ENCODE data around the gene DPM1. TPM values are rescaled to one million over a fixed set of nuclear protein-coding genes. Genes with fewer than 3 reads are reported as not detected.

Gene DPM1
- polyA plus RNA-seq, 1 donor = 53.0 TPM

GRCh38 chr20:50885781-50886180 lies 72.6 kb downstream of the DPM1 start:
- no CpG with 5 or more reads among the region's 5 CpGs for WGBS (ENCODE audit: insufficient coverage, low lambda C conversion rate)
- Histone ChIP-seq H3K9me3 (ENCODE audit: control insufficient read depth, low read depth, low read length) (no peaks in the 10 kb centered on the region), H3K4me3 (ENCODE audit: low read length) (no peak overlapping the region), H3K36me3 (ENCODE audit: control insufficient read depth, insufficient read depth, low read length) (peaks cover 19% of the 10 kb centered on the region), H3K4me1 (ENCODE audit: control insufficient read depth, insufficient read depth, low read length) (no peaks in the 10 kb centered on the region), H3K27me3 (ENCODE audit: control insufficient read depth, insufficient read depth, low read length) (no peaks in the 10 kb centered on the region), H3K27ac (ENCODE audit: low read length) (no peak overlapping the region)
- DNase-seq = no peak

GRCh38 chr20:50885068-50885467 lies 73.3 kb downstream of the DPM1 start:
- no peak for DNase-seq
- H3K4me1 ChIP-seq (ENCODE audit: control insufficient read depth, insufficient read depth, low read length) = no peaks in the 10 kb centered on the region
- H3K4me3 ChIP-seq (ENCODE audit: low read length) = no peak overlapping the region
- H3K27me3 ChIP-seq (ENCODE audit: control insufficient read depth, insufficient read depth, low read length) = no peaks in the 10 kb centered on the region
- WGBS (ENCODE audit: insufficient coverage, low lambda C conversion rate) = no CpG with 5 or more reads among the region's 7 CpGs
- peaks cover 19% of the 10 kb centered on the region for H3K36me3 ChIP-seq (ENCODE audit: control insufficient read depth, insufficient read depth, low read length)
- H3K9me3 ChIP-seq (ENCODE audit: control insufficient read depth, low read depth, low read length) = no peaks in the 10 kb centered on the region
- H3K27ac ChIP-seq (ENCODE audit: low read length) = no peak overlapping the region

Other genes with a start within 250 kb of the DPM1 start
- gene PARD6B, start 227.0 kb downstream of the DPM1 start, polyA plus RNA-seq = 10.9 TPM
- 3.4 TPM for gene BCAS4, start 163.5 kb downstream of the DPM1 start, polyA plus RNA-seq
- gene ADNP, start 27.1 kb downstream of the DPM1 start, polyA plus RNA-seq = 70.7 TPM
- gene MOCS3, start 286 bp upstream of the DPM1 start, polyA plus RNA-seq = 3.8 TPM
- 29.8 TPM for gene KCNG1, start 64.6 kb upstream of the DPM1 start, polyA plus RNA-seq